ENCODE measurements around the gene CD109. TPM values are rescaled to one million over a fixed set of nuclear protein-coding genes. Genes with fewer than 3 reads are reported as not detected.

Gene CD109
- total and polyA plus RNA-seq, 2 experiments from 2014 or later, result 1.5 to 2.1 TPM

GRCh38 chr6:73694711-73695411 is 1.1 kb upstream of the CD109 start:
- Histone ChIP-seq H3K4me3 (no peak overlapping the region), H3K9me3 (ENCODE audit: low read depth) (no peaks in the 10 kb centered on the region), H3K27me3 (no peaks in the 10 kb centered on the region), H3K36me3 (no peaks in the 10 kb centered on the region), H3K27ac (no peak overlapping the region), H3K4me1 (ENCODE audit: low read depth) (no peaks in the 10 kb centered on the region)
- peak in 1 of 2 donors; percentile 50 for DNase-seq (ENCODE audit: low read depth in 1 of 2, low spot score in 1 of 2)
- no peak for TF ChIP-seq CTCF (IDR thresholded peaks at IDR 0.05; ENCODE audit: low read depth, low read length)

- no peaks in the 10 kb centered on the region for H3K9me3 ChIP-seq (ENCODE audit: low read depth)
- no peak overlapping the region for H3K27ac ChIP-seq
- no peaks in the 10 kb centered on the region for H3K4me1 ChIP-seq (ENCODE audit: low read depth)
- H3K4me3 ChIP-seq, result no peak overlapping the region
- H3K27me3 ChIP-seq, result no peaks in the 10 kb centered on the region
- TF ChIP-seq CTCF (IDR thresholded peaks at IDR 0.05; ENCODE audit: low read depth, low read length), result no peak
- no peaks in the 10 kb centered on the region for H3K36me3 ChIP-seq
- DNase-seq (ENCODE audit: low read depth in 1 of 2, low spot score in 1 of 2), result no peak
Measured at GRCh38 chr6:73696966-73697655, 1.1 kb downstream of the CD109 start.

- Histone ChIP-seq H3K4me3 (no peak overlapping the region), H3K27ac (no peak overlapping the region), H3K27me3 (no peaks in the 10 kb centered on the region), H3K4me1 (ENCODE audit: low read depth) (peaks cover 7% of the 10 kb centered on the region), H3K36me3 (no peaks in the 10 kb centered on the region), H3K9me3 (ENCODE audit: low read depth) (no peaks in the 10 kb centered on the region)
- TF ChIP-seq CTCF (IDR thresholded peaks at IDR 0.05; ENCODE audit: low read depth, low read length), result no peak
- DNase-seq (ENCODE audit: low read depth in 1 of 2, low spot score in 1 of 2), result peak in 1 of 2 donors; percentile 32
Measured at GRCh38 chr6:73699676-73700459, 3.9 kb downstream of the CD109 start.

- Histone ChIP-seq H3K4me1 (ENCODE audit: low read depth) (peaks cover 7% of the 10 kb centered on the region), H3K9me3 (ENCODE audit: low read depth) (no peaks in the 10 kb centered on the region), H3K27ac (no peak overlapping the region), H3K27me3 (no peaks in the 10 kb centered on the region), H3K4me3 (no peak overlapping the region), H3K36me3 (no peaks in the 10 kb centered on the region)
- DNase-seq (ENCODE audit: low read depth in 1 of 2, low spot score in 1 of 2), result no peak
- TF ChIP-seq CTCF (IDR thresholded peaks at IDR 0.05; ENCODE audit: low read depth, low read length), result no peak
Measured at GRCh38 chr6:73702444-73702843, 6.4 kb downstream of the CD109 start.

- no peak for DNase-seq (ENCODE audit: low read depth in 1 of 2, low spot score in 1 of 2)
- Histone ChIP-seq H3K27me3 (no peaks in the 10 kb centered on the region), H3K27ac (no peak overlapping the region), H3K4me3 (no peak overlapping the region), H3K9me3 (ENCODE audit: low read depth) (no peaks in the 10 kb centered on the region), H3K36me3 (no peaks in the 10 kb centered on the region), H3K4me1 (ENCODE audit: low read depth) (peaks cover 7% of the 10 kb centered on the region)
- no peak for TF ChIP-seq CTCF (IDR thresholded peaks at IDR 0.05; ENCODE audit: low read depth, low read length)
Measured at GRCh38 chr6:73703466-73703865, 7.5 kb downstream of the CD109 start.

Data from cardiac muscle cell (in vitro differentiated cells and primary cell).